Measurements from ENCODE around the gene GNAL.

GRCh38 chr18:11714244-11714918 is 25.3 kb downstream of the GNAL start:
- TF ChIP-seq TAF1 (IDR thresholded peaks at IDR 0.05; ENCODE audit: borderline replicate concordance, insufficient read depth, low read length), result no peak
- TF ChIP-seq POLR2AphosphoS5 (IDR thresholded peaks at IDR 0.05; ENCODE audit: low read depth, low read length), result no peak
- TF ChIP-seq, protein P1, sequence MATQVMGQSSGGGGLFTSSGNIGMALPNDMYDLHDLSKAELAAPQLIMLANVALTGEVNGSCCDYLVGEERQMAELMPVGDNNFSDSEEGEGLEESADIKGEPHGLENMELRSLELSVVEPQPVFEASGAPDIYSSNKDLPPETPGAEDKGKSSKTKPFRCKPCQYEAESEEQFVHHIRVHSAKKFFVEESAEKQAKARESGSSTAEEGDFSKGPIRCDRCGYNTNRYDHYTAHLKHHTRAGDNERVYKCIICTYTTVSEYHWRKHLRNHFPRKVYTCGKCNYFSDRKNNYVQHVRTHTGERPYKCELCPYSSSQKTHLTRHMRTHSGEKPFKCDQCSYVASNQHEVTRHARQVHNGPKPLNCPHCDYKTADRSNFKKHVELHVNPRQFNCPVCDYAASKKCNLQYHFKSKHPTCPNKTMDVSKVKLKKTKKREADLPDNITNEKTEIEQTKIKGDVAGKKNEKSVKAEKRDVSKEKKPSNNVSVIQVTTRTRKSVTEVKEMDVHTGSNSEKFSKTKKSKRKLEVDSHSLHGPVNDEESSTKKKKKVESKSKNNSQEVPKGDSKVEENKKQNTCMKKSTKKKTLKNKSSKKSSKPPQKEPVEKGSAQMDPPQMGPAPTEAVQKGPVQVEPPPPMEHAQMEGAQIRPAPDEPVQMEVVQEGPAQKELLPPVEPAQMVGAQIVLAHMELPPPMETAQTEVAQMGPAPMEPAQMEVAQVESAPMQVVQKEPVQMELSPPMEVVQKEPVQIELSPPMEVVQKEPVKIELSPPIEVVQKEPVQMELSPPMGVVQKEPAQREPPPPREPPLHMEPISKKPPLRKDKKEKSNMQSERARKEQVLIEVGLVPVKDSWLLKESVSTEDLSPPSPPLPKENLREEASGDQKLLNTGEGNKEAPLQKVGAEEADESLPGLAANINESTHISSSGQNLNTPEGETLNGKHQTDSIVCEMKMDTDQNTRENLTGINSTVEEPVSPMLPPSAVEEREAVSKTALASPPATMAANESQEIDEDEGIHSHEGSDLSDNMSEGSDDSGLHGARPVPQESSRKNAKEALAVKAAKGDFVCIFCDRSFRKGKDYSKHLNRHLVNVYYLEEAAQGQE (IDR thresholded peaks at IDR 0.05; ENCODE audit: insufficient read depth in 1 of 2, low read depth in 2 of 2, low read length in 2 of 2), result no peak
